HCT116 (cell line): Measurements from ENCODE around the gene SLC9A2. TPM values are rescaled to one million over a fixed set of nuclear protein-coding genes. Genes with fewer than 3 reads are reported as not detected.

ENCODE experiments used
- total RNA-seq: library from RNA; stranded (reverse); gene quantifications from one replicate; pipeline ENCODE4 v1.2.1, GENCODE V29; 2021; ENCODE audit not compliant: unreplicated experiment

The SLC9A2 gene
- total RNA-seq, 1 experiment from 2014 or later = 1.4 TPM

Other genes with a start within 250 kb of the SLC9A2 start
- gene IL18RAP, start 196.4 kb upstream of the SLC9A2 start, total RNA-seq = not detected
- 0.07 TPM for gene SLC9A4, start 146.3 kb upstream of the SLC9A2 start, total RNA-seq
- gene TMEM182, start 142.5 kb downstream of the SLC9A2 start, total RNA-seq = 8.4 TPM